PC-9 (cell line): ENCODE results near the gene PP2D1. TPM values are rescaled to one million over a fixed set of nuclear protein-coding genes. Genes with fewer than 3 reads are reported as not detected.
"Not testable (repeated sequence)": the region's sequence is repeated elsewhere in the genome, so short reads cannot be mapped to it uniquely, and the experiment has no call there.

Experiments used
- BruUV-seq: library from RNA; stranded (reverse); fragments of 400-500 nt; replicated peaks from 2 replicates; lab custom pipeline; 2021; lab: Mats Ljungman, UMichigan
- CTCF ChIA-PET: fragments of 300-600 bp; sonication (Branson Sonifier 250); formaldehyde crosslinking; loops from one replicate; lab custom pipeline; 2022; ENCODE audit warnings: antibody characterized with exemption; lab: Charles Lee
- POLR2A ChIA-PET: fragments of 300-600 bp; sonication (Branson Sonifier 250); formaldehyde crosslinking; loops from one replicate; lab custom pipeline; 2022; ENCODE audit warnings: antibody characterized with exemption; ENCODE audit not compliant: unreplicated experiment; lab: Charles Lee
- DNase-seq, 2 experiments: peaks; one replicate each; pipeline versions ENCODE4 v3.0.0 to v3.0.0-alpha.2; 2015 to 2022; ENCODE audit warnings: mixed read lengths in 1 of 2
- H2AFZ ChIP-seq: fragments of 200-600 bp; sonication (generic); 2 replicates; pipeline ENCODE4 v1.8.1; 2017; ENCODE audit warnings: antibody characterized with exemption
- H3F3A ChIP-seq: fragments of 200-600 bp; sonication (generic); 2 replicates; pipeline ENCODE4 v1.8.1; 2017; ENCODE audit warnings: antibody characterized with exemption, mild to moderate bottlenecking, low read depth; ENCODE audit not compliant: insufficient read depth
- H3K27ac ChIP-seq: fragments of 200-600 bp; sonication (generic); 2 replicates; pipeline ENCODE4 v1.6.1; 2016; ENCODE audit warnings: mixed run types
- H3K27me3 ChIP-seq: fragments of 200-600 bp; sonication (generic); 2 replicates; pipeline ENCODE4 v1.6.1; 2016; ENCODE audit warnings: low read depth, mixed run types; ENCODE audit not compliant: insufficient read depth
- H3K36me3 ChIP-seq: fragments of 200-600 bp; sonication (generic); 2 replicates; pipeline ENCODE4 v1.6.1; 2016; ENCODE audit warnings: low read depth, mixed run types
- H3K4me1 ChIP-seq: fragments of 200-600 bp; sonication (generic); replicated peaks from 2 replicates; pipeline ENCODE4 v1.6.1; 2016; ENCODE audit warnings: mixed run types; ENCODE audit not compliant: insufficient read depth
- H3K4me2 ChIP-seq: fragments of 200-600 bp; sonication (generic); 2 replicates; pipeline ENCODE4 v1.6.1; 2017; ENCODE audit warnings: mixed run types
- H3K4me3 ChIP-seq: fragments of 200-600 bp; sonication (generic); 2 replicates; pipeline ENCODE4 v1.6.1; 2016; ENCODE audit warnings: mixed run types
- H3K79me2 ChIP-seq: fragments of 200-600 bp; sonication (generic); 2 replicates; pipeline ENCODE4 v1.6.1; 2017; ENCODE audit warnings: low read depth, mixed run types
- H3K9me2 ChIP-seq: fragments of 200-600 bp; sonication (generic); 2 replicates; pipeline ENCODE4 v1.8.1; 2017; ENCODE audit warnings: mild to moderate bottlenecking; ENCODE audit not compliant: insufficient read depth
- H3K9me3 ChIP-seq: fragments of 200-600 bp; sonication (generic); 2 replicates; pipeline ENCODE4 v1.8.1; 2016; ENCODE audit warnings: low read depth; ENCODE audit not compliant: insufficient read depth
- H4K20me1 ChIP-seq: fragments of 200-600 bp; sonication (generic); 2 replicates; pipeline ENCODE4 v1.8.1; 2017; ENCODE audit not compliant: insufficient read depth
- CTCF ChIP-seq: fragments of 200-600 bp; sonication (generic); conservative IDR thresholded peaks from 2 replicates; pipeline ENCODE4 v1.6.1; 2017; ENCODE audit warnings: mixed run types, antibody characterized with exemption, mild to moderate bottlenecking, moderate library complexity
- EZH2 ChIP-seq: fragments of 200-600 bp; sonication (generic); IDR thresholded peaks from 2 replicates; pipeline ENCODE4 v1.8.0; 2017; ENCODE audit warnings: antibody characterized with exemption, low read depth
- intact Hi-C: fragments of 100-400 bp; cut with micrococcal nuclease; formaldehyde crosslinking; loops from one replicate; pipeline ENCODE4 v1.10.0; 2022; ENCODE audit not compliant: unreplicated experiment
- total RNA-seq: library from RNA; stranded (reverse); gene quantifications from 2 replicates; pipeline ENCODE4 v1.2.3, GENCODE V29; 2021

The PP2D1 gene
- total RNA-seq, 1 experiment from 2014 or later = not detected

GRCh38 chr3:20046556-20046955, 34.5 kb upstream of the PP2D1 start:
- Histone ChIP-seq H3K4me3 (no peak overlapping the region), H3K36me3 (no peaks in the 10 kb centered on the region), H4K20me1 (no peaks in the 10 kb centered on the region; the same call in 1 of the 2 replicates), H3K27ac (no peak overlapping the region), H3K9me2 (no peaks in the 10 kb centered on the region), H3K79me2 (no peaks in the 10 kb centered on the region), H2AFZ (no peak overlapping the region), H3K27me3 (no peaks in the 10 kb centered on the region), H3K4me1 (peaks cover 20% of the 10 kb centered on the region), H3K9me3 (no peaks in the 10 kb centered on the region), H3K4me2 (no peak overlapping the region), H3F3A (peaks cover 13% of the 10 kb centered on the region; the same call in 1 of the 2 replicates)
- no TSS peak for BruUV-seq
- intact Hi-C loops = no loop called here
- ChIA-PET POLR2A (no interaction called here), CTCF (no interaction called here)
- no peak for DNase-seq
- no peak for TF ChIP-seq EZH2
- TF ChIP-seq CTCF = no peak

GRCh38 chr3:20045141-20045540, 33.1 kb upstream of the PP2D1 start:
- H3K9me3 ChIP-seq, H4K20me1 ChIP-seq, intact Hi-C loops, H2AFZ ChIP-seq, H3K27ac ChIP-seq, H3K79me2 ChIP-seq, H3K36me3 ChIP-seq, DNase-seq, H3K9me2 ChIP-seq, CTCF ChIA-PET, H3K27me3 ChIP-seq, H3K4me2 ChIP-seq, BruUV-seq, H3K4me3 ChIP-seq: not testable (repeated sequence)
- POLR2A ChIA-PET = interaction anchor here (0.6 kb wide), 1 partner anchor 1073 kb away, joined by 4 read pairs; no protein-coding TSS in a partner anchor
- H3K4me1 ChIP-seq = peaks cover 20% of the 10 kb centered on the region
- H3F3A ChIP-seq = peaks cover 13% of the 10 kb centered on the region; the same call in 1 of the 2 replicates

- Histone ChIP-seq H3F3A (peaks cover 13% of the 10 kb centered on the region; the same call in 1 of the 2 replicates), H2AFZ (no peak overlapping the region), H3K4me2 (peak overlapping the region; percentile 54), H4K20me1 (no peaks in the 10 kb centered on the region; the same call in 1 of the 2 replicates), H3K4me1 (peaks cover 27% of the 10 kb centered on the region), H3K4me3 (peak overlapping the region; percentile 20; the same call in 1 of the 2 replicates), H3K79me2 (no peaks in the 10 kb centered on the region), H3K9me3 (no peaks in the 10 kb centered on the region), H3K9me2 (no peaks in the 10 kb centered on the region), H3K27ac (peak overlapping the region; percentile 49), H3K27me3 (no peaks in the 10 kb centered on the region), H3K36me3 (no peaks in the 10 kb centered on the region)
- no peak for TF ChIP-seq EZH2
- no peak for TF ChIP-seq CTCF
- DNase-seq = peak; percentile 16 to 60
- intact Hi-C loops = loop anchor here (5.0 kb wide), 1 partner anchor 72 kb away; no protein-coding TSS in a partner anchor
- no TSS peak for BruUV-seq
- POLR2A ChIA-PET = interaction anchor here (0.5 to 0.6 kb wide), 2 partner anchors 135 to 281 kb away, joined by 3 to 7 read pairs; no protein-coding TSS in a partner anchor
- CTCF ChIA-PET = no interaction called here
These were observed 31.8 kb upstream of the PP2D1 start for GRCh38 chr3:20043825-20044224.
